ENCODE results near the gene HOXD9.

HOXD9 gene

GRCh38 chr2:176122683-176123410 is at the start of gene HOXD9:
HOXD9 (plus strand) TSS chr2:176122719; CDS start chr2:176122769, 50 bp downstream.
- no peak for DNase-seq

- no peak for DNase-seq
Observed at GRCh38 chr2:176072951-176073904, 49.3 kb upstream of the HOXD9 start.

GRCh38 chr2:176074919-176075425 is 47.5 kb upstream of the HOXD9 start:
- DNase-seq = no peak

- DNase-seq = no peak
Observed at GRCh38 chr2:176075481-176075880, 47.0 kb upstream of the HOXD9 start.

GRCh38 chr2:176076063-176076462 is 46.5 kb upstream of the HOXD9 start:
- DNase-seq = no peak

GRCh38 chr2:176076796-176077195 is 45.7 kb upstream of the HOXD9 start:
- no peak for DNase-seq

GRCh38 chr2:176078541-176079284 is 43.8 kb upstream of the HOXD9 start:
- DNase-seq = no peak

GRCh38 chr2:176079285-176079830 is 43.2 kb upstream of the HOXD9 start:
- no peak for DNase-seq

GRCh38 chr2:176079831-176080539 is 42.5 kb upstream of the HOXD9 start:
- DNase-seq = no peak

GRCh38 chr2:176080540-176081375 is 41.8 kb upstream of the HOXD9 start:
- no peak for DNase-seq

GRCh38 chr2:176081376-176081836 is 41.1 kb upstream of the HOXD9 start:
- DNase-seq = no peak

GRCh38 chr2:176081837-176082524 is 40.5 kb upstream of the HOXD9 start:
- no peak for DNase-seq

GRCh38 chr2:176082525-176082823 is 40.0 kb upstream of the HOXD9 start:
- DNase-seq = no peak

- DNase-seq = no peak
Observed at GRCh38 chr2:176082824-176083751, 39.4 kb upstream of the HOXD9 start.

- no peak for DNase-seq
Observed at GRCh38 chr2:176083796-176084261, 38.7 kb upstream of the HOXD9 start, which contains the start of gene EVX2. EVX2 (minus strand) TSS chr2:176083962; CDS start chr2:176083776, 186 bp downstream.

GRCh38 chr2:176084611-176085119 is 37.9 kb upstream of the HOXD9 start:
- no peak for DNase-seq

GRCh38 chr2:176085120-176085788 is 37.3 kb upstream of the HOXD9 start:
- no peak for DNase-seq
